ENCODE data around the gene NKAIN2. TPM values are rescaled to one million over a fixed set of nuclear protein-coding genes. Genes with fewer than 3 reads are reported as not detected.

Gene NKAIN2
- total RNA-seq, 1 donor from 2014 or later: not detected

GRCh38 chr6:123848347-123848746 lies 44.7 kb downstream of the NKAIN2 start:
- no peak overlapping the region for H3K27ac ChIP-seq
- H3K4me3 ChIP-seq: no peak overlapping the region
- ATAC-seq (no peak), DNase-seq (no peak)
- TF ChIP-seq CTCF (IDR thresholded peaks at IDR 0.05): no peak
- intact Hi-C loops (cut with DNase I): no loop called here
- H3K27me3 ChIP-seq: no peaks in the 10 kb centered on the region
- H3K4me1 ChIP-seq: no peaks in the 10 kb centered on the region
- no peaks in the 10 kb centered on the region for H3K36me3 ChIP-seq
- no peaks in the 10 kb centered on the region for H3K9me3 ChIP-seq

DNA sequence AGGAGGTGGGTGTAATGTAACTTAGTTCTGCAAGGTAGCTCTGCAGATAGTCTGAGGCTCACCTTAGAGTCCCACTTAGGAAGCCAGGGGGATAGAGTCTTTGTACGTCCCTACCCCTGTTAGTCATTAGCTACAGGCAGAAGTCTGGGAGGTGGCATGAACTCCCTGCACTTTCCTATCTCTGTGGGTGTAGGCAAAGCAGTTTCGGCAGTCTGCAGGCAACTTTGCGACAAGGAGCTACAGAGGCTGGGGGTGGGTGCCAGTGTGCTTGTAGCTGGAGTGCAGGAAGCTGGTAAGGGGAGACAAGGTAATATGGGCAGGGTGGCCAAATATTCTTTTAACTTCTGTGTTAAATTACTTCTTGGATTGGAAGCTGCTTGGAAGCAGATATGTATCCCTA lies 45.7 kb downstream of the NKAIN2 start:
- ATAC-seq: no peak
- TF ChIP-seq CTCF (IDR thresholded peaks at IDR 0.05): no peak
- intact Hi-C loops (cut with DNase I): no loop called here

DNA sequence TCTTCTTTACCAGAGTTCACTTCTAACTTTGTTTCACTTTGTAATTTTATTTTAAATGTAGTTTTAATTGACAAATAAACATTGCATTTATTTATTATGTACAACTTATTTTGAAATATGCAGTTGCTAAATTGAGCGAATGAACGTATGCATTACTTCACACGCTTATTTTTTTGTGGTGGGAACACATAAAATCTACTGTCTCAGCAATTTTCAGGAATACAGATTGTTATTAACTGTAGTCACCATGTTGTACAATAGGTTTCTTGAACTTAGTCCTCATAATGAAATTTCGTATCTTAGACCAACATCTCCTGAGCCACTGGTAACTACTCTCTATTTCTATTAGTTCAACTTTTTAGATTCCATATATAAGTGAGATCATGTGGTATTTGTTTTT lies 46.9 kb downstream of the NKAIN2 start:
- H3K36me3 ChIP-seq: no peaks in the 10 kb centered on the region
- H3K27me3 ChIP-seq: no peaks in the 10 kb centered on the region
- H3K27ac ChIP-seq: no peak overlapping the region
- H3K4me1 ChIP-seq: no peaks in the 10 kb centered on the region
- DNase-seq: no peak
- no peak for ATAC-seq
- intact Hi-C loops (cut with DNase I): no loop called here
- H3K9me3 ChIP-seq: no peaks in the 10 kb centered on the region
- no peak overlapping the region for H3K4me3 ChIP-seq
- no peak for TF ChIP-seq CTCF (IDR thresholded peaks at IDR 0.05)

More for the DNA sequence above, 45.7 kb downstream of the NKAIN2 start:
- no peak overlapping the region for H3K27ac ChIP-seq
- no peak overlapping the region for H3K4me3 ChIP-seq
- H3K27me3 ChIP-seq: no peaks in the 10 kb centered on the region
- no peak for DNase-seq
- H3K4me1 ChIP-seq: no peaks in the 10 kb centered on the region
- no peaks in the 10 kb centered on the region for H3K36me3 ChIP-seq
- no peaks in the 10 kb centered on the region for H3K9me3 ChIP-seq

GRCh38 chr6:123854201-123854600 lies 50.5 kb downstream of the NKAIN2 start:
- no peaks in the 10 kb centered on the region for H3K9me3 ChIP-seq
- ATAC-seq (no peak), DNase-seq (no peak)
- no peaks in the 10 kb centered on the region for H3K4me1 ChIP-seq
- TF ChIP-seq CTCF (IDR thresholded peaks at IDR 0.05): no peak
- no peaks in the 10 kb centered on the region for H3K36me3 ChIP-seq
- no peaks in the 10 kb centered on the region for H3K27me3 ChIP-seq
- intact Hi-C loops (cut with DNase I): no loop called here
- H3K27ac ChIP-seq: no peak overlapping the region
- no peak overlapping the region for H3K4me3 ChIP-seq

DNA sequence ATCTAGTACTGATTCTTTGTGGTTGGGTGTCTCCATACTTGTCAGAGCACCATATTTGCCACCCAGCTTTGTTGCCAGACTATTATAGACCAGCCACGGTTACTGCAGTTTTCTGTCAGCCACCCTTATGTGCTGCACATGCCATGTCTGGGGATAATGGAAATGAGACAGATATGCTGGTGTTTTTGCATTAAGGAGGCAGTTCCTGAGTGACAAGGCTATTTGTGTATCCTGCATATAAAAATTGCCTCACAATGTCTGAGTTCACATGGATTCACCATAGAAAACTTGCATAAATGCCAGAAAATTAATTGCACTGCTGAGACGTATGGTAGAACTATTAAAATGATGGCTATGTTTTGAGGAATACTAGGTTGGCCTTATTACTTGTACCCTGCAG lies 51.8 kb downstream of the NKAIN2 start:
- Histone ChIP-seq H3K4me1 (no peaks in the 10 kb centered on the region), H3K27ac (no peak overlapping the region), H3K9me3 (no peaks in the 10 kb centered on the region), H3K27me3 (no peaks in the 10 kb centered on the region), H3K36me3 (no peaks in the 10 kb centered on the region), H3K4me3 (no peak overlapping the region)
- DNase-seq (no peak), ATAC-seq (no peak)
- intact Hi-C loops (cut with DNase I): no loop called here
- no peak for TF ChIP-seq CTCF (IDR thresholded peaks at IDR 0.05)

DNA sequence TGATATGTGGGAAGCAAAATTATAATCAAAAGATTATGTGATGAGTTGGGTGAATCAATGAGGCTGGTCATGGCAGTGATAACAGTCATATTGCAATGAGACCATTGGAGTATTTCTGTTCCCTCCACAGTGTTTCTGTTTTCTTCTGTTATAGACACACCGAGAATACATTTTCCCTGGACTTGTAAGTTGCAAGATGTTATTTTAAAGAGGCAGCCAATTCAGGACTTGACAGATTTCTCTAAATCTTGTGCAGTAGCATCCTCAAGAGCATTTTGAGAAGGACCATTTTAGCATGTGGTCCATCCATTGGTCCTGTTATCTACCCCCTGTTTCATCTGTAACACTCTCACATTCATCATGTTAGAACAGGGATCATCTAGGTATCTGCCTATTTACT lies 55.6 kb downstream of the NKAIN2 start:
- no peak for TF ChIP-seq CTCF (IDR thresholded peaks at IDR 0.05)
- ATAC-seq: no peak
- Histone ChIP-seq H3K4me1 (no peaks in the 10 kb centered on the region), H3K27ac (no peak overlapping the region), H3K27me3 (no peaks in the 10 kb centered on the region), H3K9me3 (no peaks in the 10 kb centered on the region), H3K36me3 (no peaks in the 10 kb centered on the region), H3K4me3 (no peak overlapping the region)
- no peak for DNase-seq
- intact Hi-C loops (cut with DNase I): no loop called here
